HepG2 (cell line): Measurements from ENCODE around the gene MRPL27. TPM values are rescaled to one million over a fixed set of nuclear protein-coding genes. Genes with fewer than 3 reads are reported as not detected.

Source experiments
- ATF6 ChIP-seq: sonication (generic); formaldehyde crosslinking; conservative IDR thresholded peaks from 2 replicates; pipeline ENCODE4 v1.4.0; 2020; ENCODE audit warnings: missing genetic modification reagents
- CBX5 ChIP-seq: sonication (generic); formaldehyde crosslinking; IDR thresholded peaks from 2 replicates; pipeline ENCODE4 v1.4.0; 2020; ENCODE audit warnings: missing genetic modification reagents, borderline replicate concordance
- EEA1 ChIP-seq: sonication (generic); formaldehyde crosslinking; IDR thresholded peaks from 2 replicates; pipeline ENCODE4 v1.5.1; 2020; ENCODE audit warnings: mild to moderate bottlenecking, missing genetic modification reagents, borderline replicate concordance
- ERF ChIP-seq: IDR thresholded peaks from 2 replicates; pipeline ENCODE4 v1.6.1; 2018; ENCODE audit warnings: missing biosample characterization, missing genetic modification reagents
- HCFC1 ChIP-seq: fragments of 150-350 bp; IDR thresholded peaks from 2 replicates; pipeline ENCODE4 v1.6.1; 2014; ENCODE audit warnings: low read depth, low read length
- HNRNPUL1 ChIP-seq: fragments of 200-400 bp; formaldehyde crosslinking; IDR thresholded peaks from 2 replicates; pipeline ENCODE4 v1.6.1; 2017; ENCODE audit warnings: low read depth, mild to moderate bottlenecking, low read length, moderate library complexity
- POLR2AphosphoS2 ChIP-seq: IDR thresholded peaks from 2 replicates; pipeline ENCODE4 v1.6.1; 2011; ENCODE audit warnings: low read depth, low read length, improper control_type of control experiment
- POLR2AphosphoS5 ChIP-seq: IDR thresholded peaks from 2 replicates; pipeline ENCODE4 v1.6.1; 2012; ENCODE audit warnings: low read depth, low read length
- POLR2G ChIP-seq: fragments of 200-400 bp; formaldehyde crosslinking; IDR thresholded peaks from 2 replicates; pipeline ENCODE4 v1.6.1; 2018; ENCODE audit warnings: mild to moderate bottlenecking, low read depth, low read length, moderate library complexity
- RBAK ChIP-seq: sonication (generic); formaldehyde crosslinking; IDR thresholded peaks from 2 replicates; pipeline ENCODE4 v1.5.1; 2020; ENCODE audit warnings: mild to moderate bottlenecking, missing genetic modification reagents
- RCOR2 ChIP-seq: IDR thresholded peaks from 2 replicates; pipeline ENCODE4 v1.6.1; 2016; ENCODE audit warnings: missing biosample characterization, missing genetic modification reagents
- SNAPC2 ChIP-seq: sonication (generic); formaldehyde crosslinking; IDR thresholded peaks from 2 replicates; pipeline ENCODE4 v1.8.1; 2022; ENCODE audit warnings: mild to moderate bottlenecking, missing genetic modification reagents
- ZBTB37 ChIP-seq: sonication (generic); formaldehyde crosslinking; IDR thresholded peaks from 2 replicates; pipeline ENCODE4 v1.4.0; 2020; ENCODE audit warnings: mild to moderate bottlenecking, missing genetic modification reagents
- ZBTB7A ChIP-seq: sonication (generic); formaldehyde crosslinking; IDR thresholded peaks from 2 replicates; pipeline ENCODE4 v1.8.0; 2022; ENCODE audit warnings: mild to moderate bottlenecking, missing genetic modification reagents
- ZFP91 ChIP-seq: sonication (generic); formaldehyde crosslinking; IDR thresholded peaks from 2 replicates; pipeline ENCODE4 v1.9.0; 2022; ENCODE audit warnings: missing genetic modification reagents, mild to moderate bottlenecking, borderline replicate concordance
- ZNF3 ChIP-seq: IDR thresholded peaks from 2 replicates; pipeline ENCODE4 v1.7.0; 2017; ENCODE audit warnings: inconsistent platforms
- ZNF83 ChIP-seq: sonication (generic); formaldehyde crosslinking; IDR thresholded peaks from 2 replicates; pipeline ENCODE4 v1.4.0; 2020; ENCODE audit warnings: missing genetic modification reagents, mild to moderate bottlenecking, borderline replicate concordance
- polyA plus RNA-seq, 8 experiments: library from polyadenylated mRNA; depleted of rRNA in 3 of 8; stranded (reverse) in 7 of 8; unstranded in 1 of 8; fragments of >200 nt; fragmentation: Illumina TruSeq in 4 of 8; extraction: Trizol in 4 of 8; gene quantifications; 2 replicates each; pipeline versions ENCODE4 v1.2.1 to v1.2.3, GENCODE V29; 2011 to 2016; ENCODE audit warnings: low read depth in 4 of 8, missing spikeins in 1 of 8, mixed read lengths in 1 of 8; ENCODE audit not compliant: insufficient read depth in 1 of 8
- total RNA-seq, 5 experiments: library from RNA; depleted of rRNA; stranded (reverse); fragments of >200 nt; fragmentation: Illumina TruSeq; extraction: Trizol; gene quantifications; 2 replicates each; pipeline ENCODE4 v1.2.3, GENCODE V29; 2016; ENCODE audit warnings: low read depth in 1 of 5
- TF ChIP-seq, protein P1 (sequence below): IDR thresholded peaks from 2 replicates; pipeline ENCODE4 v1.6.1; 2012; ENCODE audit warnings: low read depth, low read length, improper control_type of control experiment
- TF ChIP-seq, protein P2 (sequence below): sonication (generic); formaldehyde crosslinking; conservative IDR thresholded peaks from 2 replicates; pipeline ENCODE4 v1.4.0; 2020; ENCODE audit warnings: missing genetic modification reagents
- TF ChIP-seq, protein P3 (sequence below): fragments of 450-650 bp; IDR thresholded peaks from 2 replicates; pipeline ENCODE4 v1.6.1; 2017; ENCODE audit warnings: mild to moderate bottlenecking

The MRPL27 gene
- total and polyA plus RNA-seq, 2 of the 13 experiments (the other 11 are each of a cell fraction or from before 2014, with no cell fraction given), result 137 to 217 TPM

DNA sequence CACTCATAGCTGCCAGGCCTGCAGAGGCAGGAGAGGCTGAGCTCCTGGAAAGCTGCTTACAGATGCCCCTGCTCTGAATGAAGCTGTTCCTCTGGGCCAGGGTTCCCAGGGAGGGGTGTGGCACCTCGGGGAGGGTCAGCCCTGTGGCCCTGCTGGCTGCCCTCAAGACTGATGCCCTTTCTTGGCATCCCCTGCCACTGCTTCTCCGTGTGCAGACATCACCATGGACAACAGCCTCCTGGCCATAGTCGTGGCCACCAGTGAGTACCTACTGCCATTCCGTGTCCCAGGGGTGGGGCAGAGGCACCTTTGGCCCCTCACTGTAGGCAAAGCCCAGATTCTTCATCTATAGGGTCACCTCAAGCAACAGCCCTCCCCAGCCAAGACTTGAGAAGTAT is 8.9 kb downstream of the MRPL27 start (continued):
- no peak for TF ChIP-seq ATF6 (CRISPR knock-in tag)
- TF ChIP-seq HCFC1, result no peak
- TF ChIP-seq ZBTB37 (CRISPR knock-in tag), result no peak
- TF ChIP-seq HNRNPUL1, result no peak
- no peak for TF ChIP-seq ZFP91 (CRISPR knock-in tag)
- TF ChIP-seq EEA1 (CRISPR knock-in tag), result no peak
- TF ChIP-seq ZNF83 (CRISPR knock-in tag), result no peak
- TF ChIP-seq POLR2AphosphoS2, result no peak
- TF ChIP-seq, protein P1, sequence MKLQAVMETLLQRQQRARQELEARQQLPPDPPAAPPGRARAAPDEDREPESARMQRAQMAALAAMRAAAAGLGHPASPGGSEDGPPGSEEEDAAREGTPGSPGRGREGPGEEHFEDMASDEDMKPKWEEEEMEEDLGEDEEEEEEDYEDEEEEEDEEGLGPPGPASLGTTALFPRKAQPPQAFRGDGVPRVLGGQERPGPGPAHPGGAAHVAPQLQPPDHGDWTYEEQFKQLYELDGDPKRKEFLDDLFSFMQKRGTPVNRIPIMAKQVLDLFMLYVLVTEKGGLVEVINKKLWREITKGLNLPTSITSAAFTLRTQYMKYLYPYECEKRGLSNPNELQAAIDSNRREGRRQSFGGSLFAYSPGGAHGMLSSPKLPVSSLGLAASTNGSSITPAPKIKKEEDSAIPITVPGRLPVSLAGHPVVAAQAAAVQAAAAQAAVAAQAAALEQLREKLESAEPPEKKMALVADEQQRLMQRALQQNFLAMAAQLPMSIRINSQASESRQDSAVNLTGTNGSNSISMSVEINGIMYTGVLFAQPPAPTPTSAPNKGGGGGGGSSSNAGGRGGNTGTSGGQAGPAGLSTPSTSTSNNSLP, result no peak
- TF ChIP-seq ZBTB7A (CRISPR knock-in tag), result 0 out of 2 replicates have a peak, but pooled peaks have one; percentile 17
- TF ChIP-seq RCOR2 (CRISPR knock-in tag), result no peak
- TF ChIP-seq, protein P2, sequence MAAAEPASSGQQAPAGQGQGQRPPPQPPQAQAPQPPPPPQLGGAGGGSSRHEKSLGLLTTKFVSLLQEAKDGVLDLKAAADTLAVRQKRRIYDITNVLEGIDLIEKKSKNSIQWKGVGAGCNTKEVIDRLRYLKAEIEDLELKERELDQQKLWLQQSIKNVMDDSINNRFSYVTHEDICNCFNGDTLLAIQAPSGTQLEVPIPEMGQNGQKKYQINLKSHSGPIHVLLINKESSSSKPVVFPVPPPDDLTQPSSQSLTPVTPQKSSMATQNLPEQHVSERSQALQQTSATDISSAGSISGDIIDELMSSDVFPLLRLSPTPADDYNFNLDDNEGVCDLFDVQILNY (CRISPR knock-in tag), result no peak
- peak; percentile 9; the same call in 1 of the 2 replicates for TF ChIP-seq POLR2G
- TF ChIP-seq, protein P3, sequence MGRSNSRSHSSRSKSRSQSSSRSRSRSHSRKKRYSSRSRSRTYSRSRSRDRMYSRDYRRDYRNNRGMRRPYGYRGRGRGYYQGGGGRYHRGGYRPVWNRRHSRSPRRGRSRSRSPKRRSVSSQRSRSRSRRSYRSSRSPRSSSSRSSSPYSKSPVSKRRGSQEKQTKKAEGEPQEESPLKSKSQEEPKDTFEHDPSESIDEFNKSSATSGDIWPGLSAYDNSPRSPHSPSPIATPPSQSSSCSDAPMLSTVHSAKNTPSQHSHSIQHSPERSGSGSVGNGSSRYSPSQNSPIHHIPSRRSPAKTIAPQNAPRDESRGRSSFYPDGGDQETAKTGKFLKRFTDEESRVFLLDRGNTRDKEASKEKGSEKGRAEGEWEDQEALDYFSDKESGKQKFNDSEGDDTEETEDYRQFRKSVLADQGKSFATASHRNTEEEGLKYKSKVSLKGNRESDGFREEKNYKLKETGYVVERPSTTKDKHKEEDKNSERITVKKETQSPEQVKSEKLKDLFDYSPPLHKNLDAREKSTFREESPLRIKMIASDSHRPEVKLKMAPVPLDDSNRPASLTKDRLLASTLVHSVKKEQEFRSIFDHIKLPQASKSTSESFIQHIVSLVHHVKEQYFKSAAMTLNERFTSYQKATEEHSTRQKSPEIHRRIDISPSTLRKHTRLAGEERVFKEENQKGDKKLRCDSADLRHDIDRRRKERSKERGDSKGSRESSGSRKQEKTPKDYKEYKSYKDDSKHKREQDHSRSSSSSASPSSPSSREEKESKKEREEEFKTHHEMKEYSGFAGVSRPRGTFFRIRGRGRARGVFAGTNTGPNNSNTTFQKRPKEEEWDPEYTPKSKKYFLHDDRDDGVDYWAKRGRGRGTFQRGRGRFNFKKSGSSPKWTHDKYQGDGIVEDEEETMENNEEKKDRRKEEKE, result no peak
- no peak for TF ChIP-seq ZNF3 (CRISPR knock-in tag)
- 0 out of 2 replicates have a peak, but pooled peaks have one; percentile 14 for TF ChIP-seq POLR2AphosphoS5
- no peak for TF ChIP-seq CBX5 (CRISPR knock-in tag)
- TF ChIP-seq RBAK, result no peak
- no peak for TF ChIP-seq SNAPC2 (CRISPR knock-in tag)
- no peak for TF ChIP-seq ERF (CRISPR knock-in tag)
